Kidney (tissue), 14 donors: ENCODE results near the gene LCN2. TPM values are rescaled to one million over a fixed set of nuclear protein-coding genes. Genes with fewer than 3 reads are reported as not detected.

Experiments
- DNase-seq, 5 donors: peaks; one replicate each; pipeline ENCODE4 v3.0.0-alpha.2; 2013 to 2020
- FAIRE-seq: peaks from 2 replicates; lab custom pipeline; 2012; peaks lifted over from hg19 to GRCh38; lab: Jason Lieb, UNC
- H3K27ac ChIP-seq, 2 donors: one replicate each; pipeline ENCODE4 v1.7.0; 2013; ENCODE audit warnings: low read depth in 2 of 2, low read length in 2 of 2, inconsistent platforms in 1 of 2
- H3K27me3 ChIP-seq: one replicate; pipeline ENCODE4 v1.7.1; 2013; ENCODE audit warnings: low read length, inconsistent platforms; ENCODE audit not compliant: control insufficient read depth, insufficient read depth
- H3K36me3 ChIP-seq, 3 donors: one replicate each; pipeline versions ENCODE4 v1.7.0 to v1.7.1; 2013; ENCODE audit warnings: low read length in 3 of 3, control low read depth in 1 of 3, inconsistent platforms in 1 of 3; ENCODE audit not compliant: insufficient read depth in 3 of 3, control insufficient read depth in 2 of 3
- H3K4me1 ChIP-seq, 3 donors: one replicate each; pipeline versions ENCODE4 v1.7.0 to v1.7.1; 2013; ENCODE audit warnings: low read length in 3 of 3, inconsistent platforms in 1 of 3, low read depth in 1 of 3; ENCODE audit not compliant: control insufficient read depth in 2 of 3, insufficient read depth in 2 of 3
- H3K4me3 ChIP-seq, 3 donors: one replicate each; pipeline versions ENCODE4 v1.7.0 to v1.8.1; 2013; ENCODE audit warnings: low read length in 3 of 3, control low read depth in 1 of 3, inconsistent platforms in 1 of 3
- H3K9ac ChIP-seq, 3 donors: one replicate each; pipeline versions ENCODE4 v1.7.0 to v1.7.1; 2013; ENCODE audit warnings: low read length in 3 of 3, control low read depth in 1 of 3, inconsistent platforms in 1 of 3
- H3K9me3 ChIP-seq, 3 donors: one replicate each; pipeline versions ENCODE4 v1.7.0 to v1.7.1; 2013; ENCODE audit warnings: low read length in 3 of 3, control low read depth in 1 of 3, inconsistent platforms in 1 of 3; ENCODE audit not compliant: control insufficient read depth in 2 of 3, insufficient read depth in 1 of 3
- intact Hi-C: fragments of 100-400 bp; cut with DNase I; formaldehyde crosslinking; loops from one replicate; pipeline ENCODE4 v1.11.1; 2022
- polyA plus RNA-seq: library from polyadenylated mRNA; stranded (reverse); fragments of 350-450 nt; fragmentation: Illumina TruSeq; extraction: RNeasy Lipid Tissue Mini Kit (QIAGEN cat#74804); gene quantifications from one replicate; pipeline ENCODE4 v1.2.3, GENCODE V29; 2014; ENCODE audit warnings: low read depth, low replicate concordance; ENCODE audit not compliant: insufficient read depth
- total RNA-seq: library from RNA; stranded (reverse); fragmentation: NEBNext Ultra II Directional; extraction: Animal tissue kit (Norgen Biotek cat#: 25700); gene quantifications from one replicate; pipeline ENCODE4 v1.2.1, GENCODE V29; 2021
- TF ChIP-seq, protein P1 (sequence below): IDR thresholded peaks from 3 replicates; pipeline ENCODE4 v1.5.1; 2012; ENCODE audit warnings: mild to moderate bottlenecking, moderate library complexity, borderline replicate concordance; ENCODE audit not compliant: insufficient read depth; ENCODE audit errors: extremely low read depth
- donor health status: control.
- donor health status: control.
- donor health status: control.
- donor health status: control.
- donor health status: control.
- donor health status: DM: yes; HTN: yes; CAD: no.
- donor health status: Normal renal cell carcinoma (clear cell type).

LCN2 gene
- total and polyA plus RNA-seq, 2 donors from 2014 or later = 8.2 to 198 TPM

DNA sequence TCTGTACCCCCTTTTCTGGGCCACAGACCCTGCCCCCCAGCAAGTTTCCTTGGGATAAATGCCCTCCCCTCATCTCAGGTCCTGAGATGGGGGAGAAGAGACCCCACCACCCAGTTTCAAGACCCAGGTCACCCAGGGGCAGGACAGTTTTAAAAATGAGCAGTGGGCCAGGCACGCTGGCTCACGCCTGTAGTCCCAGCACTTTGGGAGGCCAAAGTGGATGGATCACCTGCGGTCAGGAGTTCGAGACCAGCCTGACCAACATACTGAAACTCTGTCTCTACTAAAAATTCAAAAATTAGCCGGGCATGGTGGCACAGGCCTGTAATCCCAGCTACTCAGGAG is 27.8 kb upstream of the LCN2 start:
- H3K9me3 ChIP-seq = no peaks in the 10 kb centered on the region
- no peak overlapping the region for H3K27ac ChIP-seq
- FAIRE-seq (no peak), DNase-seq (no peak)
- TF ChIP-seq, protein P1, sequence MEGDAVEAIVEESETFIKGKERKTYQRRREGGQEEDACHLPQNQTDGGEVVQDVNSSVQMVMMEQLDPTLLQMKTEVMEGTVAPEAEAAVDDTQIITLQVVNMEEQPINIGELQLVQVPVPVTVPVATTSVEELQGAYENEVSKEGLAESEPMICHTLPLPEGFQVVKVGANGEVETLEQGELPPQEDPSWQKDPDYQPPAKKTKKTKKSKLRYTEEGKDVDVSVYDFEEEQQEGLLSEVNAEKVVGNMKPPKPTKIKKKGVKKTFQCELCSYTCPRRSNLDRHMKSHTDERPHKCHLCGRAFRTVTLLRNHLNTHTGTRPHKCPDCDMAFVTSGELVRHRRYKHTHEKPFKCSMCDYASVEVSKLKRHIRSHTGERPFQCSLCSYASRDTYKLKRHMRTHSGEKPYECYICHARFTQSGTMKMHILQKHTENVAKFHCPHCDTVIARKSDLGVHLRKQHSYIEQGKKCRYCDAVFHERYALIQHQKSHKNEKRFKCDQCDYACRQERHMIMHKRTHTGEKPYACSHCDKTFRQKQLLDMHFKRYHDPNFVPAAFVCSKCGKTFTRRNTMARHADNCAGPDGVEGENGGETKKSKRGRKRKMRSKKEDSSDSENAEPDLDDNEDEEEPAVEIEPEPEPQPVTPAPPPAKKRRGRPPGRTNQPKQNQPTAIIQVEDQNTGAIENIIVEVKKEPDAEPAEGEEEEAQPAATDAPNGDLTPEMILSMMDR = no peak
- H3K4me1 ChIP-seq = peaks cover 0 to 12% (median 6%) of the 10 kb centered on the region in 3 donors
- H3K9ac ChIP-seq = no peak overlapping the region
- peaks cover 0 to 19% (median 7%) of the 10 kb centered on the region in 3 donors for H3K36me3 ChIP-seq
- H3K4me3 ChIP-seq = no peak overlapping the region
- no peaks in the 10 kb centered on the region for H3K27me3 ChIP-seq
- intact Hi-C loops = no loop called here

DNA sequence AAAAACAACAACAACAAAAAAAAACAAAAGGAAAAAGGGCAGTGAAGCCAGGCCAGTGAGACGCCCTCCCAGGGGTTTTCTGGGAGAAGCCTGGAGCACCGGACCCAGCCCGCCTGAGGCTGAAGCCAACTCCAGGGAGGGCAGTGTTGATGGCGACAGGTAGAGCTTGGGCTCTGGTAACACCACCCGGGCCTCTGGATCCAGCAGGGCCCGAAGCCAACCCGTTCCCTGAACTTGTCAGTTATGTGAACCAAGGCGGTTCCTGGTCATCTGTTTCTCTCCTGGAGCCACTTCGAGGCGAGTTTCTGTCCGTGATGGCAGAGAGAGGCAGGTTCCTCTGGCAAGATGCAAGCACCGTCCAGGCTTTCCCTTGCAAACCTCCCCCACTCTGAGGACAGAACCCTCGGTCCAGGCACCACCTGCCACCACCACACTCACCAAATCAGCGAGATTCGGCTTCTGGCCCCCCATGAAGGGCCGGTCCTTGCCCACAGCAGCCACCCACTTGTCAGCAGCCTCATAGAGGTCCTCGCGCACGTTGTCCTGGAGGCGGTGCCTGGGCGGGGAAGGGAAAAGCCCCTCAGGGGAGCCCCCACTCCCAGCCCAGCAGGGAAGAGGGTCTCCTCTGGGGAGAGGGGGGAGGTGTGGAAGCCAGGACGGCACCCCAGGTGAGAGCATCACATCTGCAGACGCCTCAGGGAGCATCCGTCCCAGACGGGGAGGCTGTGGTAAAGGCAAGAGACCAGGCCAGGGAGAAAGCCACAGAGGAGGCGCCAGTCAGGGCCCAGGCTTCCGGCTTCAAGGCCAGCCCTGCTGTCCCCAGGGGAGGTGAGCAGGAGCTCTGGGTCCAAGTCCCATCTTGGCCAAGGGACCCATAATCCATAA is 27.1 kb upstream of the LCN2 start:
- Histone ChIP-seq H3K9ac (no peak overlapping the region), H3K4me3 (no peak overlapping the region), H3K4me1 (peaks cover 0 to 11% (median 7%) of the 10 kb centered on the region in 3 donors), H3K27ac (no peak overlapping the region), H3K36me3 (peaks cover 0 to 19% (median 7%) of the 10 kb centered on the region in 3 donors), H3K9me3 (no peaks in the 10 kb centered on the region), H3K27me3 (no peaks in the 10 kb centered on the region)
- intact Hi-C loops = no loop called here
- DNase-seq (peak in 1 of 5 donors; percentile 69), FAIRE-seq (no peak)
- TF ChIP-seq, protein P1 = no peak

DNA sequence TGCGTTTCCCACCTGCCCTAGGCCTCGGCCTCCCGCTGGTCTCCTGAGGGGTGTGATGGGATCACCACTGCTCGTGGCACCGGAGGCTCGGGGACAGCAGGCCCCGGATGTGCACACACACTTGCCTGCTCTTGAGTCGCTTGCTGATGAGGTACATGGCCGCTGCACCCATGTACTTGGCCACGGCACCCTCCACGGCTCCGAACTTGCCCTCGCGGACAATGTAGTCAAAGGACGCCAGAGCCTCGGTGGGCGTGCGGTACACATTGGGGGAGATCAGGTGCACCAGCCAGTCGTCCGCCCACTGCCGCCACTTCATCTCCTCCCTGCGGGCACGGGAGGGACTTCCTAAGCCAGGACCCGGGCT is 26.5 kb upstream of the LCN2 start:
- H3K4me1 ChIP-seq = peaks cover 0 to 8% (median 7%) of the 10 kb centered on the region in 3 donors
- H3K9ac ChIP-seq = no peak overlapping the region
- peaks cover 0 to 19% (median 7%) of the 10 kb centered on the region in 3 donors for H3K36me3 ChIP-seq
- H3K27me3 ChIP-seq = no peaks in the 10 kb centered on the region
- intact Hi-C loops = no loop called here
- no peak overlapping the region for H3K4me3 ChIP-seq
- DNase-seq (peak in 1 of 5 donors; percentile 71), FAIRE-seq (no peak)
- no peaks in the 10 kb centered on the region for H3K9me3 ChIP-seq
- H3K27ac ChIP-seq = no peak overlapping the region
- TF ChIP-seq, protein P1 = no peak
